ENCODE measurements around the gene ZNF266.
A peak's percentile ranks its signal among the peaks of the same experiment; 100 is the strongest.

The ZNF266 gene

DNA sequence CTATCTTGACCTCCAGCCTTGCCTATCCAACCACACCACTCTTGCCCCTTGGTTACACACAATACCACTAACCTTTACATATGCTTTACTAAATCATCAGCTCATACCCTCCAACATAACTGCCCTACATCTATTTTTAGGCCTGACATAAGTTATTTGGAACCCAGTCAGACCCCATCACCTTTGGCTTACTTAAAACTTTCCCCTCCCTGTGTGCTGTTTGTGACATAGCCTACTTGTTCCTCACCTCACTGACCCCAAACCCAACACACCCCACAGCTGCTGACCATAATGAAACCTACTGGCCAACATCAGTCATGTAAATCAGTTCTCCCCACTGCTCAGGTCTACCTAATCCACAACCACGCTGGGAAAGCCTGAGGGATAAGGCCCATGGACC, 4.9 kb downstream of the ZNF266 start:
- TF ChIP-seq, protein P1, sequence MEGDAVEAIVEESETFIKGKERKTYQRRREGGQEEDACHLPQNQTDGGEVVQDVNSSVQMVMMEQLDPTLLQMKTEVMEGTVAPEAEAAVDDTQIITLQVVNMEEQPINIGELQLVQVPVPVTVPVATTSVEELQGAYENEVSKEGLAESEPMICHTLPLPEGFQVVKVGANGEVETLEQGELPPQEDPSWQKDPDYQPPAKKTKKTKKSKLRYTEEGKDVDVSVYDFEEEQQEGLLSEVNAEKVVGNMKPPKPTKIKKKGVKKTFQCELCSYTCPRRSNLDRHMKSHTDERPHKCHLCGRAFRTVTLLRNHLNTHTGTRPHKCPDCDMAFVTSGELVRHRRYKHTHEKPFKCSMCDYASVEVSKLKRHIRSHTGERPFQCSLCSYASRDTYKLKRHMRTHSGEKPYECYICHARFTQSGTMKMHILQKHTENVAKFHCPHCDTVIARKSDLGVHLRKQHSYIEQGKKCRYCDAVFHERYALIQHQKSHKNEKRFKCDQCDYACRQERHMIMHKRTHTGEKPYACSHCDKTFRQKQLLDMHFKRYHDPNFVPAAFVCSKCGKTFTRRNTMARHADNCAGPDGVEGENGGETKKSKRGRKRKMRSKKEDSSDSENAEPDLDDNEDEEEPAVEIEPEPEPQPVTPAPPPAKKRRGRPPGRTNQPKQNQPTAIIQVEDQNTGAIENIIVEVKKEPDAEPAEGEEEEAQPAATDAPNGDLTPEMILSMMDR (IDR thresholded peaks at IDR 0.05), result no peak
- H3K36me3 ChIP-seq, result peaks cover 50% of the 10 kb centered on the region
- H3K4me3 ChIP-seq (ENCODE audit: low read depth in 1 of 2, low read length in 1 of 2), result no peak overlapping the region
- H3K27ac ChIP-seq, result no peak overlapping the region
- H3K9me3 ChIP-seq, result no peaks in the 10 kb centered on the region
- no peaks in the 10 kb centered on the region for H3K27me3 ChIP-seq
- H3K4me1 ChIP-seq (ENCODE audit: control insufficient read depth in 1 of 2, insufficient read depth in 1 of 2, low read depth in 1 of 2, low read length in 1 of 2), result peaks cover 7 to 13% of the 10 kb centered on the region in 2 experiments

DNA sequence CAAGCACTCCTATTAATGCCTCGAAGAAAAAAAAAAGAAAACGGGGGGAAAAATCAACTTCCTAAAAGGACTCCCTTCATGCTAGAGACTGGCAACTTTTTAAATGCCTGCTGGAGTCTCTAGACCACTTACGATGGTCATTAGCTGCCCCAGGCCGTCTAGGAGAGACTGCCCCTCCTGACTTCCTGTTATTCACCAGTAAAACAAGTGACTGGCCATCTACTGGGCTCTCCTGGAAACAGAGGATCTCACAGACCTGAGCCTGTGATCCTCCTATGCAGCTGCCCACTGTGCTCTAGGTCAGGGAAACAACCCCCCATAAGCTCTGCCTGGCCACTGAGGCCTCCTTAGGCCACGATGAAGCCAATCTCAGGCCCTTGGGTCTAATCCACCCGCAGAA, 7.4 kb downstream of the ZNF266 start:
- no peaks in the 10 kb centered on the region for H3K27me3 ChIP-seq

DNA sequence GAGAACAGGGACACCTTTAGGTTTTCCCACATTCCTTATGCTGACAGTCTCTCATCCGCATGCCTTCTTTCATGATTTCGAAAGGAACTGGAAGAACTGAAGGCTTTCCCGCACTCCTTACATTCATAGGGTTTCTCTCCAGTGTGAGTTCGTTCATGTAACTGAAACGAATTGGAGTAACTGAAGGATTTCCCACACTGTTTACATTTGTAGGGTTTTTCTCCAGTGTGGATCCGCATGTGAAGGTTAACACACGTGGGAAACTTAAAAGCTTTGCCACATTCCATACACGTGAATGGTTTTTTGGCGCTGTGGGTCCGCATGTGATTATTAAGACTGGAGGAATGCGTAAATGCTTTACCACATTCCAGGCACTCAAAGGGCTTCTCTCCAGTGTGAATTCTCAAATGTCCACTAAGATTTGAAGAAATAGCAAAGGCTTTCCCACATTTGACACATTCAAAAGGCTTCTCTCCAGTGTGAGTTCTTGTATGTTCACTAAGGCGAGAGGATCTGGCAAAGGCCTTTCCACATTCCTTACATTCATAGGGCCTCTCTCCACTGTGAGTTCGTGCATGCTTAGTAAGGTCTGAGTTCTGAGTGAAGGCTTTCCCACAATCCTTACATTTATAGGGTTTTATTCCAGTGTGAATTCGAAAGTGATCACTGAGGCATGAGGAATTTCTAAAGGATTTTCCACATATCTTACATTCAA, 22.0 kb downstream of the ZNF266 start:
- TF ChIP-seq, protein P1 (IDR thresholded peaks at IDR 0.05), result no peak
- H3K4me1 ChIP-seq (ENCODE audit: control insufficient read depth in 1 of 2, insufficient read depth in 1 of 2, low read depth in 1 of 2, low read length in 1 of 2), result no peaks in the 10 kb centered on the region
- peaks cover 47% of the 10 kb centered on the region for H3K36me3 ChIP-seq
- peaks cover 77% of the 10 kb centered on the region for H3K9me3 ChIP-seq
- H3K4me3 ChIP-seq (ENCODE audit: low read depth in 1 of 2, low read length in 1 of 2), result no peak overlapping the region
- no peak overlapping the region for H3K27ac ChIP-seq
- no peaks in the 10 kb centered on the region for H3K27me3 ChIP-seq

More for the DNA sequence above, 7.4 kb downstream of the ZNF266 start:
- Histone ChIP-seq H3K27ac (no peak overlapping the region), H3K9me3 (peaks cover 3% of the 10 kb centered on the region), H3K4me3 (ENCODE audit: low read depth in 1 of 2, low read length in 1 of 2) (no peak overlapping the region), H3K4me1 (ENCODE audit: control insufficient read depth in 1 of 2, insufficient read depth in 1 of 2, low read depth in 1 of 2, low read length in 1 of 2) (no peaks in the 10 kb centered on the region), H3K36me3 (peaks cover 61% of the 10 kb centered on the region)
- TF ChIP-seq, protein P1 (IDR thresholded peaks at IDR 0.05), result no peak

DNA sequence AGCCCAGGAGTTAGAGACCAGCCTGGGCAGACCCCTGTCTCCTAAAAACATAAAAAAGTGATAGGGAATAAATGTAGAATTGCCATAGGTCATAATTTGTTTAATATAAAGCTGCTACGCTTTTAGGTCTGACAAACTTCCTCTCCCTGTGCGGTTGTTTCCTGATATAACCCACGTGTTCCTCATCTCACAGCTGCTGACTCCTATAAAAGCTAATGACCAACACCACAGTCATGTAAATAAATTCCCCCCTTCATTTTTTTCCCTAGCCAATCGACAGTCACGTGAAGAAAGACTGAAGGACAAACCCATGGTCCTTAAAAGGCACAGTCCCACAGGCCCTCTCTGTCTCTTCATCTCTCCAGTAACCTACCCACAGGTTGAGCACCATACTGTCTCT, 27.5 kb downstream of the ZNF266 start:
- H3K27me3 ChIP-seq, result peaks cover 24% of the 10 kb centered on the region
- no peak overlapping the region for H3K4me3 ChIP-seq (ENCODE audit: low read depth in 1 of 2, low read length in 1 of 2)
- H3K9me3 ChIP-seq, result peaks cover 49% of the 10 kb centered on the region
- no peak overlapping the region for H3K27ac ChIP-seq
- peaks cover 6 to 10% of the 10 kb centered on the region in 2 experiments for H3K4me1 ChIP-seq (ENCODE audit: control insufficient read depth in 1 of 2, insufficient read depth in 1 of 2, low read depth in 1 of 2, low read length in 1 of 2)
- no peaks in the 10 kb centered on the region for H3K36me3 ChIP-seq
- TF ChIP-seq, protein P1 (IDR thresholded peaks at IDR 0.05), result no peak

DNA sequence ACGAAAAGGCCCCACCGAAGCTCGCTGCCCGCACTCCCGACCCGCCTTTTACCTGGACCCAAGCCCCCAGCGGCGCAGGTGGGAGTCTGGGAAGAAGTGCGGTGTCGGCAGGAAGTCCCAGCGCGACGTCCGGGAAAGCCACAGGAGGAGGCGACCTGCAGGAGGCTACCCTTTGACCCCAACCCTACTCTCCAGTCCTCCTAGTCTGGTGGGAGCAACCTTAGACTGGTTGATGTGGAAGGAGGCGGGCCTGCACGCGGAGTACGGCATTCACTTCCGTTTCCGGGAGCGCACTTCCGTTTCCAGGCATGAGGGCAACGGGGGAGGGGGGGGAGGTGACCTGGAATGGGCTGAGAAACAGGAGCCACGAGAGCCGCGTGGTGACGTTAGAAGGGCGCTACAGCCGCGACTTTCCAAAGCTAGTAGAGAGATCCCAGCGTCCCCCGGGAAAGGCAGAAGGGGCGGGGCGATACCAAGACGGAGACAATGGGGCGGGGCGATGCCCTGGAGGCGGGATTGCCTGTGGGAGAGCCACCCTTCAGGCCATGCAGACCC, 28.5 kb downstream of the ZNF266 start:
- Histone ChIP-seq H3K9me3 (peaks cover 40% of the 10 kb centered on the region), H3K27ac (no peak overlapping the region), H3K36me3 (no peaks in the 10 kb centered on the region), H3K4me1 (ENCODE audit: control insufficient read depth in 1 of 2, insufficient read depth in 1 of 2, low read depth in 1 of 2, low read length in 1 of 2) (peaks cover 6 to 10% of the 10 kb centered on the region in 2 experiments), H3K4me3 (ENCODE audit: low read depth in 1 of 2, low read length in 1 of 2) (peak overlapping the region; percentile 52 to 63), H3K27me3 (peaks cover 24% of the 10 kb centered on the region)
- TF ChIP-seq, protein P1 (IDR thresholded peaks at IDR 0.05), result no peak

Data from neutrophil (primary cell).